GM12872 (cell line): ENCODE results near the gene HDDC2.

Source experiments
- CTCF ChIP-seq: IDR thresholded peaks from 3 replicates; pipeline ENCODE4 v1.5.1; 2011; ENCODE audit warnings: low read depth, mild to moderate bottlenecking, low read length, moderate library complexity; ENCODE audit not compliant: insufficient read depth

Gene HDDC2

DNA sequence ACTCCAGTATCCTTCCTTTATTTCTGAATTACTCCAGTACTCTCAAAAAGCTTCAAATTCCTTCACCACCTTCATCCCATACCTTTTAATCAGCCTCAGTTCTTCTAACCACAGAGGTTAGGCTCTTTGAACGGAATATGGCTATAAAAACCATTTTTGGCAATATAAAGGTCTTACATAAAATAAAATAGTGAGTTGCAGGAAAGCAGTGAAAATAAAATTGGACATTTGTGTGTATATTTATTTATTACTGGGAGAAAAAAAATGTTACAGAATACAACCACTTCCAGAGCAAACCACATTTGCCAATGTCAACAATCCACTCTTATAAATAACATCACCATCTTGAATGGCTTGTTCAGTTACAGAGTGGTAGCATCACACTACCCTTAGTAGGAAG lies 7.7 kb downstream of the HDDC2 start:
- TF ChIP-seq CTCF = no peak

- TF ChIP-seq CTCF = no peak
Measured at GRCh38 chr6:125293587-125293986, 8.2 kb downstream of the HDDC2 start.

- TF ChIP-seq CTCF = no peak
Measured at GRCh38 chr6:125287718-125288117, 14.0 kb downstream of the HDDC2 start.

GRCh38 chr6:125285936-125286335 lies 15.8 kb downstream of the HDDC2 start:
- TF ChIP-seq CTCF = no peak

GRCh38 chr6:125285353-125285752 lies 16.4 kb downstream of the HDDC2 start:
- no peak for TF ChIP-seq CTCF

- TF ChIP-seq CTCF = no peak
Measured at GRCh38 chr6:125279961-125280360, 21.8 kb downstream of the HDDC2 start.

- no peak for TF ChIP-seq CTCF
Measured at GRCh38 chr6:125277838-125278237, 23.9 kb downstream of the HDDC2 start.

GRCh38 chr6:125275779-125276178 lies 26.0 kb downstream of the HDDC2 start:
- TF ChIP-seq CTCF = no peak
